Nephron progenitor cell (in vitro differentiated cells): ENCODE results near the gene LOX.

Experiments used
- DNase-seq: peaks from one replicate; pipeline ENCODE4 v3.0.0; 2021
- H3K27ac Mint-ChIP-seq: 2 replicates; pipeline ENCODE4 v1.8.0; 2021; ENCODE audit warnings: mild to moderate bottlenecking, moderate library complexity, mixed read lengths
- H3K27me3 Mint-ChIP-seq: 2 replicates; pipeline ENCODE4 v1.8.0; 2021; ENCODE audit warnings: mild to moderate bottlenecking, low read depth, mixed read lengths; ENCODE audit not compliant: poor library complexity
- H3K36me3 Mint-ChIP-seq: 2 replicates; pipeline ENCODE4 v1.8.0; 2021; ENCODE audit warnings: low read depth, mixed read lengths
- H3K4me1 Mint-ChIP-seq: 2 replicates; pipeline ENCODE4 v1.8.0; 2021; ENCODE audit warnings: mixed read lengths
- H3K4me3 Mint-ChIP-seq: 2 replicates; pipeline ENCODE4 v1.8.0; 2021; ENCODE audit warnings: mild to moderate bottlenecking, moderate library complexity, mixed read lengths
- H3K9me3 Mint-ChIP-seq: 2 replicates; pipeline ENCODE4 v1.8.0; 2021; ENCODE audit warnings: mild to moderate bottlenecking, moderate library complexity, mixed read lengths
- CTCF ChIP-seq: fragments of 200-600 bp; sonication (generic); IDR thresholded peaks from 2 replicates; pipeline ENCODE4 v1.5.0; 2021; ENCODE audit warnings: antibody characterized with exemption

Gene LOX

GRCh38 chr5:122091936-122092600 is 14.0 kb upstream of the LOX start:
- no peak for DNase-seq
- no peaks in the 10 kb centered on the region for H3K9me3 Mint-ChIP-seq
- peaks cover 10% of the 10 kb centered on the region for H3K4me1 Mint-ChIP-seq
- H3K4me3 Mint-ChIP-seq, result no peak overlapping the region
- H3K27me3 Mint-ChIP-seq, result peaks cover 11% of the 10 kb centered on the region
- no peak overlapping the region for H3K27ac Mint-ChIP-seq
- H3K36me3 Mint-ChIP-seq, result no peaks in the 10 kb centered on the region
- TF ChIP-seq CTCF, result peak; percentile 46

GRCh38 chr5:122089096-122090013 is 11.3 kb upstream of the LOX start:
- DNase-seq, result no peak
- TF ChIP-seq CTCF, result no peak
- peaks cover 5% of the 10 kb centered on the region for H3K4me1 Mint-ChIP-seq
- H3K27me3 Mint-ChIP-seq, result peaks cover 7% of the 10 kb centered on the region
- no peak overlapping the region for H3K4me3 Mint-ChIP-seq
- no peak overlapping the region for H3K27ac Mint-ChIP-seq
- H3K9me3 Mint-ChIP-seq, result no peaks in the 10 kb centered on the region
- no peaks in the 10 kb centered on the region for H3K36me3 Mint-ChIP-seq

- no peaks in the 10 kb centered on the region for H3K9me3 Mint-ChIP-seq
- H3K27ac Mint-ChIP-seq, result no peak overlapping the region
- no peak for DNase-seq
- TF ChIP-seq CTCF, result no peak
- H3K36me3 Mint-ChIP-seq, result no peaks in the 10 kb centered on the region
- no peaks in the 10 kb centered on the region for H3K4me1 Mint-ChIP-seq
- H3K27me3 Mint-ChIP-seq, result peaks cover 10% of the 10 kb centered on the region
- H3K4me3 Mint-ChIP-seq, result no peak overlapping the region
Measured at GRCh38 chr5:122085041-122085440, 7.0 kb upstream of the LOX start.

- DNase-seq, result no peak
- no peaks in the 10 kb centered on the region for H3K36me3 Mint-ChIP-seq
- no peak overlapping the region for H3K27ac Mint-ChIP-seq
- H3K4me3 Mint-ChIP-seq, result no peak overlapping the region
- peaks cover 9% of the 10 kb centered on the region for H3K4me1 Mint-ChIP-seq
- no peaks in the 10 kb centered on the region for H3K9me3 Mint-ChIP-seq
- TF ChIP-seq CTCF, result no peak
- peaks cover 22% of the 10 kb centered on the region for H3K27me3 Mint-ChIP-seq
Measured at GRCh38 chr5:122083535-122083934, 5.5 kb upstream of the LOX start.

GRCh38 chr5:122081541-122081940 is 3.5 kb upstream of the LOX start:
- no peak for TF ChIP-seq CTCF
- Mint-ChIP-seq H3K27me3 (peaks cover 36% of the 10 kb centered on the region), H3K27ac (no peak overlapping the region), H3K4me3 (no peak overlapping the region), H3K9me3 (no peaks in the 10 kb centered on the region), H3K4me1 (peaks cover 23% of the 10 kb centered on the region), H3K36me3 (no peaks in the 10 kb centered on the region)
- no peak for DNase-seq
